Bronchial epithelial cell (primary cell): ENCODE data around the gene BRS3. TPM values are rescaled to one million over a fixed set of nuclear protein-coding genes. Genes with fewer than 3 reads are reported as not detected.

Source experiments
- DNase-seq: peaks from one replicate; pipeline ENCODE4 v3.0.0-alpha.2; 2010; ENCODE audit warnings: low read depth
- FAIRE-seq: peaks from 2 replicates; lab custom pipeline; 2011; peaks lifted over from hg19 to GRCh38; lab: Jason Lieb, UNC
- H3K27me3 ChIP-seq: 2 replicates; pipeline ENCODE4 v1.5.1; 2011; ENCODE audit warnings: low read length; ENCODE audit not compliant: control insufficient read depth, insufficient read depth
- H3K36me3 ChIP-seq: 2 replicates; pipeline ENCODE4 v1.5.1; 2011; ENCODE audit warnings: low read length; ENCODE audit not compliant: control insufficient read depth, insufficient read depth
- H3K4me3 ChIP-seq: 2 replicates; pipeline ENCODE4 v1.5.1; 2011; ENCODE audit warnings: mild to moderate bottlenecking, low read depth, low read length, control low read depth
- total RNA-seq: library from RNA; depleted of rRNA; stranded (reverse); fragments of >200 nt; gene quantifications from 2 replicates; pipeline ENCODE4 v1.2.1, GENCODE V29; 2014
- TF ChIP-seq, protein P1 (sequence below): IDR thresholded peaks from 2 replicates; pipeline ENCODE4 v1.5.1; 2011; ENCODE audit warnings: mild to moderate bottlenecking, moderate library complexity, low read length, control low read depth, inconsistent platforms; ENCODE audit not compliant: insufficient read depth, severe bottlenecking

BRS3 gene
- total RNA-seq, 1 donor from 2014 or later = not detected

DNA sequence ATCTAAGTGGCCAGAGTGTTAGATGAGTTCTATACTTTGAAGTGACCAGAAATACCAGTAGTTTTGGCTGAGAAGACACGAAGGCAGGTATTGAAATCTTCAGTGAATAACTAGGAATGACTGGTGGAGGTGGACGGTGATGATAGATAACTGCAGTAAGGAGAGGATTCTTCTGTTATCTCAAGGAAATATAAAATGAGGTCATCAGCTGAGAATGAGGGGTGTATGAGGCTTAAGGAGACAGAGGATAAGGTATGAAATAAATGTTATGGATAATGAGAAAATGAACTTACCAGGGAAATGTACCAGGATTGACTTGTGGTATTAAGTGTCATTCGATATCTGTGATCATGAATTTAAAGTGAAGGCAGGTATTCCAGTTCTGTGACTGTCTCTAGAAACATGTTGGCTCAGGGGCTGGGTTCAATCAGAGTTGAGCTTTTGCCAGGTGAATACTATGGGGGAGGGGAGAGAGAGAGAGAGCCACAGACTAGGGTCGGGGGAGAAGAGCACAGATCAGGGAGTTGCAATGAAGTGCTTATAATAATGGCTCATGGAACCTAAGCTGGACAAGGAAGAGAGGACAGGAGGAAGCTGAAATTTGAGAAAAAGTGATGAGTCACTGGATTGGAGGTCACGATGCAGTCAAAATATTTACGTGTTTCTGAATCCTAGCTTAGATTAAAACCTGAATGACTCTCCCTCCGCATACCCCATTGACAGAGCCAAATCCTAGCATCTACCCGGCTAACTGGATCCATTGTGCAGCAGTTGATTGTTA lies 37.5 kb upstream of the BRS3 start:
- no peak for FAIRE-seq
- Histone ChIP-seq H3K36me3 (no peaks in the 10 kb centered on the region), H3K4me3 (no peak overlapping the region), H3K27me3 (no peaks in the 10 kb centered on the region)
- TF ChIP-seq, protein P1, sequence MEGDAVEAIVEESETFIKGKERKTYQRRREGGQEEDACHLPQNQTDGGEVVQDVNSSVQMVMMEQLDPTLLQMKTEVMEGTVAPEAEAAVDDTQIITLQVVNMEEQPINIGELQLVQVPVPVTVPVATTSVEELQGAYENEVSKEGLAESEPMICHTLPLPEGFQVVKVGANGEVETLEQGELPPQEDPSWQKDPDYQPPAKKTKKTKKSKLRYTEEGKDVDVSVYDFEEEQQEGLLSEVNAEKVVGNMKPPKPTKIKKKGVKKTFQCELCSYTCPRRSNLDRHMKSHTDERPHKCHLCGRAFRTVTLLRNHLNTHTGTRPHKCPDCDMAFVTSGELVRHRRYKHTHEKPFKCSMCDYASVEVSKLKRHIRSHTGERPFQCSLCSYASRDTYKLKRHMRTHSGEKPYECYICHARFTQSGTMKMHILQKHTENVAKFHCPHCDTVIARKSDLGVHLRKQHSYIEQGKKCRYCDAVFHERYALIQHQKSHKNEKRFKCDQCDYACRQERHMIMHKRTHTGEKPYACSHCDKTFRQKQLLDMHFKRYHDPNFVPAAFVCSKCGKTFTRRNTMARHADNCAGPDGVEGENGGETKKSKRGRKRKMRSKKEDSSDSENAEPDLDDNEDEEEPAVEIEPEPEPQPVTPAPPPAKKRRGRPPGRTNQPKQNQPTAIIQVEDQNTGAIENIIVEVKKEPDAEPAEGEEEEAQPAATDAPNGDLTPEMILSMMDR = no peak
- DNase-seq = peak; percentile 20

DNA sequence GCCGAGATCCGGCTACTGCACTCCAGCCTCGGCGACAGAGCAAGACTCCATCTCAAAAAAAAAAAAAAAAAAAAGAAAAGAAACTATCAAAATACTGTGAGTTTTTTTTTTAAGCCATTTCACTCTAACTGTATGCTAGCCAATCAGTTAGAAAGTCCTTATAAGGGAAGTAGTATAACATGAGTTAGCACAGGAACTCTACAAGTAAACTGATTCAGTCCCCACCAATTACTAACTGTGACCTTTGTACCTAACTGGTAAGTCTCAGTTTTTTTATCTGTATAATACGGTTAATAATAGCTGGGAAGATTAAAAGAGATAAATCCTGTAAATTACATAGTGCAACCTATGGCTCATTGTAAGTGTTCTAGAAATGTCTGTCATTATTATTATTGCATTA lies 35.1 kb upstream of the BRS3 start:
- H3K27me3 ChIP-seq = no peaks in the 10 kb centered on the region
- TF ChIP-seq, protein P1 = no peak
- no peak overlapping the region for H3K4me3 ChIP-seq
- H3K36me3 ChIP-seq = no peaks in the 10 kb centered on the region
- FAIRE-seq = no peak
- DNase-seq = no peak

DNA sequence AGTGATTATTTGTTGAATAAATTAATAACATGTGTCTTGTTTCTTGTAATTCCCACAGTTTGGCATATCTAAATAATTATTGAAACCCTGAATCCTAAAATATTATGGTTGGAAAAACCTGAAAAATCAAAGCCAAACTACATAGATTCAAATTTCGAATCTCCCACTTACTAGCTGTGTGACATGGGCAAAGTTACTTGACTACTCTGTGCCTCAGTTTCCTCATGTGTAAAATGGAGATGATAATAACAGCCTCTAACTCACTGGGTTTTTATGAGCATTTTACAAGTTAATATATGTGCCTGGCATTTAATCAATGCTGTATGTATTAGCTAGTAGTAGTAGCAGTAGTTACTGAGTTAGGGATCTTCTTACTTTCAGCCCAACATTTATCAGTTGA lies 34.6 kb upstream of the BRS3 start:
- TF ChIP-seq, protein P1 = no peak
- no peaks in the 10 kb centered on the region for H3K36me3 ChIP-seq
- no peaks in the 10 kb centered on the region for H3K27me3 ChIP-seq
- FAIRE-seq (no peak), DNase-seq (no peak)
- H3K4me3 ChIP-seq = no peak overlapping the region

DNA sequence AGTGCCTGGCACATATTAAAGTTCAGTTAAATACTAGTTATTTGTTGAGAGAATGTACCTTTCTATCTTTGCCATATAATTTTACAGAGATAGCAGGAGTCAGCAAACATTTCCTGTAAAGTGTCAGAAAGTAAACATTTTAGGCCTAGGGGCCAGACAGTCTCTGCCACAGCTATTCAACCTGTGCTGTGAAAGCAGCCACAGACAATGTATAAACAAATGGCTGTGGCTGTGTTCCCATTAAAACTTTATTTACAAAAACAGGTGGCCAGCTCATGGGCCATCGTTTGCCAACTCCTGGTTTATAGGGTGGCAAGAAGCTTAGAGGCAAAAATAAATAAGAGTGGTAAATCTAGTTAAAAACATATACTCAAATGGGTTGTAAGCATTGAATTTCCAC lies 34.0 kb upstream of the BRS3 start:
- TF ChIP-seq, protein P1 = no peak
- Histone ChIP-seq H3K27me3 (no peaks in the 10 kb centered on the region), H3K4me3 (no peak overlapping the region), H3K36me3 (no peaks in the 10 kb centered on the region)
- no peak for FAIRE-seq
- DNase-seq = no peak

DNA sequence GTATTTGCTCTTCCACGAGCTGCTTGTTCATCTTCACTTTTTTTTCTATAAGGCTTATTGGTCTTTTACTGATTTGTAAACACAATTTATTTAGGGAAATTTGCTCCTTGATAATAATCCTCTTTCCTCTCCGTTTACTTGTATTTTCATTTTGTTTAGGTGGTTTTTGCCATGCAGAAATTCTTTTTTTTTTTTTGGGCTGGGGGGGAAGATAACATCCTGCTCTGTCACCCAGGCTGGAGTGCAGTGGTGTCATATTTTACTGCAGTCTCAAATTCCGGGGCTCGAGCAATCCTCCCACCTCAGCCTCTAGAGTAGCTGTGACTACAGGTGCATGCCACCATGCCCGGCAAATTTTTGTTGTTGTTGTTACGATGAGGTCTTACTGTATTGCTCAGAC lies 31.6 kb upstream of the BRS3 start:
- no peak for FAIRE-seq
- DNase-seq = no peak
- TF ChIP-seq, protein P1 = no peak
- no peaks in the 10 kb centered on the region for H3K36me3 ChIP-seq
- H3K4me3 ChIP-seq = no peak overlapping the region
- H3K27me3 ChIP-seq = no peaks in the 10 kb centered on the region
